ENCODE data around the gene SPRED2. TPM values are rescaled to one million over a fixed set of nuclear protein-coding genes. Genes with fewer than 3 reads are reported as not detected.

SPRED2 gene, protein sequence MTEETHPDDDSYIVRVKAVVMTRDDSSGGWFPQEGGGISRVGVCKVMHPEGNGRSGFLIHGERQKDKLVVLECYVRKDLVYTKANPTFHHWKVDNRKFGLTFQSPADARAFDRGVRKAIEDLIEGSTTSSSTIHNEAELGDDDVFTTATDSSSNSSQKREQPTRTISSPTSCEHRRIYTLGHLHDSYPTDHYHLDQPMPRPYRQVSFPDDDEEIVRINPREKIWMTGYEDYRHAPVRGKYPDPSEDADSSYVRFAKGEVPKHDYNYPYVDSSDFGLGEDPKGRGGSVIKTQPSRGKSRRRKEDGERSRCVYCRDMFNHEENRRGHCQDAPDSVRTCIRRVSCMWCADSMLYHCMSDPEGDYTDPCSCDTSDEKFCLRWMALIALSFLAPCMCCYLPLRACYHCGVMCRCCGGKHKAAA
- total RNA-seq: 10 to 100 TPM; 13.7 to 25.3 (median 17.8) TPM

DNA sequence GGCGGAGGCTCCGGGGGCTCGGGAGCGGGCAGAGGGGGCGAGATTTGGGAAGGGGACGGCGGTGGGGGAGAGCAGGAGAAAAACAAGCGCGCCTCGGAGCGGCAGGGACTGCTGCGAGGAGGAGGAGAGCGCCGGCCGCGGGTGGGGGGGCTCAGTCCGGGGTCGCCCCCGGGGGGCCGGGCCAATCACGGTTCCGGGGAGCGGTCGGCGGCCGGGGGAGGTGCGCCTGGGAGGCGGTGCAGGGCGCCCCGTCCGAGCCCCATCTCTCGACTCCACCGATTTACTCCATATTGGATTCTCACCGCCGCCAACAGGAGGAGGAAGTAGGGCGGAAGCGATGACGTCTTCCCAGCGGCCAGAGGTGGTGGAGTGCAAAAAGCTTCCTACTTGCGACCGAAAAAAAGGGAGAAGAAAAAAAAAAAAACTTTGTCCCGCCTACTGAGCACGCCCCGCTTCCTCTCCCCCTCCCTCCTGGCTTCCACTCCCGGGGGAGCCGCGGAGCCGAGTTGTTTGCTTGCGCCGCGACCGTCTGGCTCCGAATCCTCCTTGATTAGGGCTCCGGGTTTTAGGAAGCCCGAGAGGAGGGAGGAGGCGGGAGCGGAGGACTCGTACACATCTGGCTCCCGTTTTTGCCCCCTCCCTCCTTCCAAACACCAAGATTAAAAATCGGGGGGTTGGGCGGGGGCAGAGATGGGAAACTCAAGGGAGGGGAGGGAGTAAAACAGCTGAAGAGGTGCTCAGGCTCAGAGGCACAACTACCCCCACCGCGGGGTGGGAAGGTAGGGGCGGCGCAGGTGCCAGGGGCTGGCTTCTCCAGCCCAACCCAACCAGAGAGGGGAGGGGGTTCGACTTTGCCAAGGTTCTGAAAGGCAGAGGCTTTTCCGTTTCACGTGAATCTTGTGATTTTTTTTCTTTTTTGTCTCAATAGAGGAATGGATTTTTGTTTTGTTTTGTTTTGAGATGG lies at the start of gene SPRED2:
Gene SPRED2, minus strand, starts transcription at position 373 of the 964 bp plus-strand sequence. CDS start 612 bp downstream, outside the sequence.
- TF ChIP-seq, protein P1, sequence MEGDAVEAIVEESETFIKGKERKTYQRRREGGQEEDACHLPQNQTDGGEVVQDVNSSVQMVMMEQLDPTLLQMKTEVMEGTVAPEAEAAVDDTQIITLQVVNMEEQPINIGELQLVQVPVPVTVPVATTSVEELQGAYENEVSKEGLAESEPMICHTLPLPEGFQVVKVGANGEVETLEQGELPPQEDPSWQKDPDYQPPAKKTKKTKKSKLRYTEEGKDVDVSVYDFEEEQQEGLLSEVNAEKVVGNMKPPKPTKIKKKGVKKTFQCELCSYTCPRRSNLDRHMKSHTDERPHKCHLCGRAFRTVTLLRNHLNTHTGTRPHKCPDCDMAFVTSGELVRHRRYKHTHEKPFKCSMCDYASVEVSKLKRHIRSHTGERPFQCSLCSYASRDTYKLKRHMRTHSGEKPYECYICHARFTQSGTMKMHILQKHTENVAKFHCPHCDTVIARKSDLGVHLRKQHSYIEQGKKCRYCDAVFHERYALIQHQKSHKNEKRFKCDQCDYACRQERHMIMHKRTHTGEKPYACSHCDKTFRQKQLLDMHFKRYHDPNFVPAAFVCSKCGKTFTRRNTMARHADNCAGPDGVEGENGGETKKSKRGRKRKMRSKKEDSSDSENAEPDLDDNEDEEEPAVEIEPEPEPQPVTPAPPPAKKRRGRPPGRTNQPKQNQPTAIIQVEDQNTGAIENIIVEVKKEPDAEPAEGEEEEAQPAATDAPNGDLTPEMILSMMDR (IDR thresholded peaks at IDR 0.05; ENCODE audit: low read depth): no peak

DNA sequence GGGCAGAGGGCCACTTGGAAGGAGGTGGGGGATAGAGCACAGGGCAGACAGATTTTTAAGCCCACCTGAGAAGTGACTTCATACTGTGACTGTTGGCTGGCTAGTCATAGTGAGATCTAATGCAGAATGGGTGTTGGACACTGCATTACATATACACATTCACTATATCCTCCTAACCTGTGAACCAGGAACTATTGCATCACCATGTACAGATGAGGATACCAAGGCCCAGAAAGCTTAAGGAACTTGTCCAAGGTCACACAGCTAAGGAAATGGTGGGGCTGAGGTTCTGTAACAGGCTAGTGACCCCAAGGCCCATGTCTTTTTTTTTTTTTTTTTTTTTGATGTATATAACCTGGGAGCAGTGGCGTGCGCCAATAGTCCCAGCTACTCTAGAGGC lies 49.6 kb upstream of the SPRED2 start:
- TF ChIP-seq, protein P1 (IDR thresholded peaks at IDR 0.05; ENCODE audit: low read depth): no peak

DNA sequence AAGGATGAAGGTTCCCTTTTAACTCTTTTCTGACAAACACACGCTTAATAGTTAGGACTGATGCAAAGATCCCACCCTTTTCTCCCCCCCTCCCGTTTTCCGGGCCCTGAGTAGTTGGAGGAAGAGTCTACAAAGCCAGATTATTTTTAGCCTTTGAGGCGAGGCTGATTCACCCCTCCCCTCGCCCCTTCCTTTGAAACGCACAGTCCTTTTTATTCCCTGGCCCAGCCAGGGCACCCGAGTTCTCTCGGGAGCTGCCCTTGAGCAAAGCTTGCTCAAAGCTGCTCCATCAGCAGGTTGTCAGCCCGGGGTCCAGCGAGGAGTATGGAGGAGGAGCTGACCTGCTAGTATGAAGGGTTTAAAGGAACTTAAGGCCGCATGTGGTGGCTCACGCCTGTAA lies 47.1 kb upstream of the SPRED2 start:
- TF ChIP-seq, protein P1 (IDR thresholded peaks at IDR 0.05; ENCODE audit: low read depth): no peak

DNA sequence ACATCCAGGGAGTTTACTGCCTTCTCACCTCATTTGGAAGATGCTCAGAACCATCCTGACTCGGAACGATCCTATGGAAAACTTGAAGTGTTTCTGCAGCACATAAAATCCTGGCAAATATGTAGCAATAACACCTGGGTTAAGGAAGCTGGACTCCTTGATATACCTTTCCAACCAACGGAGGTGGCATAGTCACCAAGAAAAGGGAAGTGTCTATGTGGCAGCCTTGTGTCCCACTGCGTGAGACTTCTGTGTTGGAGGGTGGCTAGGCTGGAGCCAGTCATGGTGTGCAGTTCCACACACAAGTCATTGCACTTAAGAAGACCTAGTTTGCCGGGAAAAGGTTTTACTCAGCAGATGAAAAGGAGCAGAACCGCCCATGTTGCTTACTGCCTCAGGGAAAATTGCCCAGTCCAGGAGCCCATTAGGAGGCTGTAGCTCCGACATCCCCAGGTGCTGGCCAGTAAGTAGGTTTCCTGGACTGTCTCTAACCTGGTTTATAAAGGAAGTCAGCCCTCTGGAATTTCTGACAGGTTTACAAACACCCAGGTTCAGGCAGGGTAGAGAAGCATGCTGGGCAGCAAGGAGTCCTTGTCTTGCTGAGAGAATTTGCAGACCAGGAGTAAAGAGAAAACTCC lies 46.2 kb upstream of the SPRED2 start:
- TF ChIP-seq, protein P1 (IDR thresholded peaks at IDR 0.05; ENCODE audit: low read depth): no peak

DNA sequence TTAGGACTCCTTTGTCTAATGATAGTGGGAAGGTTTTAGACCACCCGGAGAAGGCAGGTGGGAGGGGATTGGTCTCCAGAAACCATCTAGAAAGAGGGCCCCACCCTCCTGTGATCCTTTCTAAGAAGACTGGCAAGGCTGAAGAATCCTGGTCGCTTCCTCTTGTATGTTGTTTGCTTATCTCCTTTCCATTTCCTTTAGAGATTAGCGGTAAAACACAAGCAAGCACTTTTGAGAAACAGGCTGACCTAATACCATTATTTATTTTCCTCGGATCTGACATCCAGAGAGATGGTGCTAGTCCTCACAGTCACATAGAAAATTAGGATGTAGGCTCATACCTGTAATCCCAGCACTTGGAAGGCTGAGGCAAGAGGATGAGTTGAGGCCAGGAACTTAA lies 45.2 kb upstream of the SPRED2 start:
- TF ChIP-seq, protein P1 (IDR thresholded peaks at IDR 0.05; ENCODE audit: low read depth): no peak

DNA sequence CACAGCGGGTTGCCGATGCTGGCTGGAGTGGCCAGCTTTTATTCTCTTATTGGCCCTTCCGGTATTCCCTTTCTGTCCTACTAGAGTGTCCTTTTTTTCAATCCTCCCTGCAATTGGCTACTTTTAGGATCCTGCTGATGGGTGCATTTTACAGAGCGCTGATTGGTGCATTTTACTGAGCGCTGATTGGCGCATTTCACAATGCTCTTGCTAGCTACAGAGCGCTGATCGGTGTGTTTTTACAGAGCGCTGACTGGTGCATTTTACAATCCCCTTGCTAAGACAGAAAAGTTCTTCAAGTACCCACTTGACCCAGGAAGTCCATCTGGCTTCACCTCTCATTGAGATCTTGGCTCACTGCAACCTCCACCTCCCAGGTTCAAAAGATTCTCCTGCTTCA lies 44.4 kb upstream of the SPRED2 start:
- TF ChIP-seq, protein P1 (IDR thresholded peaks at IDR 0.05; ENCODE audit: low read depth): no peak

All from subcutaneous adipose tissue (tissue), 4 donors.